Ishikawa (cell line): ENCODE data around the gene AVP.

Experiments
- CEBPB ChIP-seq: IDR thresholded peaks from 2 replicates; pipeline ENCODE4 v1.6.1; 2012
- CREB1 ChIP-seq: IDR thresholded peaks from 2 replicates; pipeline ENCODE4 v1.6.1; 2012; ENCODE audit warnings: low read depth
- EGR1 ChIP-seq: IDR thresholded peaks from 2 replicates; pipeline ENCODE4 v1.6.1; 2012
- EP300 ChIP-seq: IDR thresholded peaks from 2 replicates; pipeline ENCODE4 v1.6.1; 2012; ENCODE audit warnings: borderline replicate concordance
- FOXM1 ChIP-seq: IDR thresholded peaks from 2 replicates; pipeline ENCODE4 v1.6.1; 2012; ENCODE audit warnings: low read depth, borderline replicate concordance
- MAX ChIP-seq: IDR thresholded peaks from 2 replicates; pipeline ENCODE4 v1.6.1; 2012
- NFIC ChIP-seq: IDR thresholded peaks from 2 replicates; pipeline ENCODE4 v1.6.1; 2012
- RAD21 ChIP-seq: IDR thresholded peaks from 2 replicates; pipeline ENCODE4 v1.6.1; 2012; ENCODE audit warnings: low read depth
- TAF1 ChIP-seq: IDR thresholded peaks from 2 replicates; pipeline ENCODE4 v1.6.1; 2012; ENCODE audit warnings: low read depth, mild to moderate bottlenecking
- TCF12 ChIP-seq: IDR thresholded peaks from 2 replicates; pipeline ENCODE4 v1.6.1; 2012; ENCODE audit warnings: low read depth
- TEAD4 ChIP-seq: IDR thresholded peaks from 2 replicates; pipeline ENCODE4 v1.6.1; 2012
- USF1 ChIP-seq: IDR thresholded peaks from 2 replicates; pipeline ENCODE4 v1.6.1; 2012
- YY1 ChIP-seq: IDR thresholded peaks from 2 replicates; pipeline ENCODE4 v1.6.1; 2012; ENCODE audit warnings: low read depth
- ZBTB7A ChIP-seq: IDR thresholded peaks from 2 replicates; pipeline ENCODE4 v1.6.1; 2012; ENCODE audit warnings: low read depth
- TF ChIP-seq, protein P1 (sequence below): IDR thresholded peaks from 2 replicates; pipeline ENCODE4 v1.6.1; 2012; ENCODE audit warnings: low read depth, mild to moderate bottlenecking

AVP gene

DNA sequence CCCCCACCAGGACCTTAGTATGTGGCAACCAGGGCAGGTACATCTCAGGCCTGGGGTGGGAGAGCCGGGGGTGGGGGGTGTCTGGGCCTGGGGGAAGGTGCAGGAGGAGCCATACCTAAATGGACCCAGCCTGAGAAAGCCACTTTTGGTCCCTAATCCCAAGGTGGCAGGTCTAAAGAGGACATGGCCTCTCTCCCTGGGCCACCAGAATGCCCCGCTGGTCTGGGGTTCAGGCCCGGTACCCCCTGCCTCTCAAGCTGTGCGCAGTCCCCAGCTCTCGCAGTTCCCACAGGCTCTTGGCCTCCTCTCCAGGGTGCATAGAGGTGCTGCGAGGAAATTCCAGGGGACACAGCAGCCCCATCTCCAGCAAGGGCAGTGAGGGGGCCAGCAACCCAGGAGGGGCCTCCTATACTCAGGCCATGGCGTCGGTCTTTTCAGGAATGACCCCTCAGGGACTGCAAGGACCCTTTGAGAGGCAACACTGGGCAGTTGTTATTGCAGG is 1.1 kb upstream of the AVP start:
- no peak for TF ChIP-seq YY1
- no peak for TF ChIP-seq TCF12
- TF ChIP-seq EP300, result no peak
- no peak for TF ChIP-seq TAF1
- TF ChIP-seq EGR1, result no peak
- no peak for TF ChIP-seq TEAD4
- TF ChIP-seq ZBTB7A, result no peak
- TF ChIP-seq NFIC, result no peak
- no peak for TF ChIP-seq FOXM1

DNA sequence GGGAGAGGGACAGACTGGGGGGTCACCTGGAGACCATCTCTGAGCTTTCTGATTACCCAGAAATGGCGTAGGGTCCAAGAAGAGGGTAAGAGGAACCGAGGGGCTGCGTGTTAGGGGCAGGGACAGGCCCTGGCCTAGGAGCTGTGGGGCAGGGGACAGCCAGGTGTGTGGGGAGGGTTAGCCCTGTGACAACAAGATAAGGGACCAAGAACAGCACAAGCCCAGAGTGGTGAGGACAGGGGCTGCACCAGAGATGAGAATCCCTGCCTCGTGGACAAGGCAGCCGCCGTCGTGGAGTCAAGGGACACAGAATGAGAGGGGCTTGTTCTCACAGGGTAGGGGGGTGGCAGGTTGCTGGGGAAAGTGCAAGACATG is 449 bp upstream of the AVP start:
- TF ChIP-seq CREB1 (no peak), EP300 (no peak), FOXM1 (no peak), TEAD4 (no peak), NFIC (no peak), YY1 (no peak), ZBTB7A (no peak), EGR1 (no peak), RAD21 (no peak), TCF12 (no peak), CEBPB (no peak)

- no peak for TF ChIP-seq TCF12
- no peak for TF ChIP-seq YY1
- TF ChIP-seq TAF1, result no peak
- no peak for TF ChIP-seq EGR1
- no peak for TF ChIP-seq USF1
- TF ChIP-seq EP300, result no peak
- no peak for TF ChIP-seq ZBTB7A
- TF ChIP-seq TEAD4, result no peak
- TF ChIP-seq CREB1, result no peak
- no peak for TF ChIP-seq MAX
- TF ChIP-seq RAD21, result no peak
- TF ChIP-seq NFIC, result no peak
- no peak for TF ChIP-seq CEBPB
- TF ChIP-seq FOXM1, result no peak
- TF ChIP-seq, protein P1, sequence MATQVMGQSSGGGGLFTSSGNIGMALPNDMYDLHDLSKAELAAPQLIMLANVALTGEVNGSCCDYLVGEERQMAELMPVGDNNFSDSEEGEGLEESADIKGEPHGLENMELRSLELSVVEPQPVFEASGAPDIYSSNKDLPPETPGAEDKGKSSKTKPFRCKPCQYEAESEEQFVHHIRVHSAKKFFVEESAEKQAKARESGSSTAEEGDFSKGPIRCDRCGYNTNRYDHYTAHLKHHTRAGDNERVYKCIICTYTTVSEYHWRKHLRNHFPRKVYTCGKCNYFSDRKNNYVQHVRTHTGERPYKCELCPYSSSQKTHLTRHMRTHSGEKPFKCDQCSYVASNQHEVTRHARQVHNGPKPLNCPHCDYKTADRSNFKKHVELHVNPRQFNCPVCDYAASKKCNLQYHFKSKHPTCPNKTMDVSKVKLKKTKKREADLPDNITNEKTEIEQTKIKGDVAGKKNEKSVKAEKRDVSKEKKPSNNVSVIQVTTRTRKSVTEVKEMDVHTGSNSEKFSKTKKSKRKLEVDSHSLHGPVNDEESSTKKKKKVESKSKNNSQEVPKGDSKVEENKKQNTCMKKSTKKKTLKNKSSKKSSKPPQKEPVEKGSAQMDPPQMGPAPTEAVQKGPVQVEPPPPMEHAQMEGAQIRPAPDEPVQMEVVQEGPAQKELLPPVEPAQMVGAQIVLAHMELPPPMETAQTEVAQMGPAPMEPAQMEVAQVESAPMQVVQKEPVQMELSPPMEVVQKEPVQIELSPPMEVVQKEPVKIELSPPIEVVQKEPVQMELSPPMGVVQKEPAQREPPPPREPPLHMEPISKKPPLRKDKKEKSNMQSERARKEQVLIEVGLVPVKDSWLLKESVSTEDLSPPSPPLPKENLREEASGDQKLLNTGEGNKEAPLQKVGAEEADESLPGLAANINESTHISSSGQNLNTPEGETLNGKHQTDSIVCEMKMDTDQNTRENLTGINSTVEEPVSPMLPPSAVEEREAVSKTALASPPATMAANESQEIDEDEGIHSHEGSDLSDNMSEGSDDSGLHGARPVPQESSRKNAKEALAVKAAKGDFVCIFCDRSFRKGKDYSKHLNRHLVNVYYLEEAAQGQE, result no peak
Observed at GRCh38 chr20:3082955-3083952, 1.3 kb downstream of the AVP start.

- TF ChIP-seq, protein P1, result no peak
- 0 out of 2 replicates have a peak, but pooled peaks have one; percentile 33 for TF ChIP-seq ZBTB7A
Observed at GRCh38 chr20:3082306-3082951, 2.1 kb downstream of the AVP start.

DNA sequence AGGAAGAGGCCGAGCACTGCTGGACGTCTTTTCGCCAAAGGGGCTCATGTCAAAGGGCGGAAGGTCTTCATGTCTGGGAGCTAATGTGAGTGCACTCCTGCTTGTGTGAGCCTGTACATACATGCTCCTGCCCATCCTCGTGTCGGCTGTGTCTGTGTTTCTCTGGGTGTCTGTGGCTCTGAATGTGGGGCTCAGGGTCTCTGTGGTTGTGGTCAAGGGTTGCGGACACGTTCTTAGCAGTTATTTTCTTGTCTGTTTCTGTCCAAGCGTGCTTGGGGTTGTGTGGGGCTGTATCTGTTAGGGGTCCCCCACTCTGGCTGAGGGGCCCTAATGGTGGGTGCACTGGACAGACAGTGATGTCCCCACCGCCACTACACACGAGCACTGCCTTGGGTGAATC is 2.9 kb downstream of the AVP start:
- TF ChIP-seq TAF1 (no peak), FOXM1 (no peak), TEAD4 (no peak), USF1 (no peak), EGR1 (no peak)

- TF ChIP-seq CREB1 (no peak), TAF1 (no peak)
Observed at GRCh38 chr20:3080939-3081388, 3.6 kb downstream of the AVP start.
